Measurements from ENCODE around the gene TUBGCP2. TPM values are rescaled to one million over a fixed set of nuclear protein-coding genes. Genes with fewer than 3 reads are reported as not detected.
A peak's percentile ranks its signal among the peaks of the same experiment; 100 is the strongest.

TUBGCP2 gene
- total RNA-seq, 4 donors from 2014 or later = 44.5 to 107 (median 57.1) TPM

- Histone ChIP-seq H3K9me3 (no peaks in the 10 kb centered on the region), H3K4me3 (no peak overlapping the region), H3K36me3 (peaks cover 88% of the 10 kb centered on the region), H3K27ac (no peak overlapping the region), H3K4me1 (peaks cover 14% of the 10 kb centered on the region), H3K27me3 (no peaks in the 10 kb centered on the region)
- TF ChIP-seq CTCF (IDR thresholded peaks at IDR 0.05) (no peak), POLR2A (IDR thresholded peaks at IDR 0.05) (no peak), EP300 (IDR thresholded peaks at IDR 0.05) (no peak), POLR2AphosphoS5 (IDR thresholded peaks at IDR 0.05) (no peak)
- DNase-seq (ENCODE audit: low spot score in 2 of 2) = no peak
- 93% methylated on average over 21 of the region's 24 CpGs for WGBS
These were observed 25.8 kb downstream of the TUBGCP2 start for GRCh38 chr10:133282846-133283390.

- WGBS = 89% methylated on average over 37 of the region's 38 CpGs
These were observed 26.9 kb downstream of the TUBGCP2 start for GRCh38 chr10:133281628-133282372.

GRCh38 chr10:133281084-133281483 lies 27.6 kb downstream of the TUBGCP2 start:
- H3K27ac ChIP-seq = no peak overlapping the region
- peaks cover 72% of the 10 kb centered on the region for H3K36me3 ChIP-seq
- DNase-seq (ENCODE audit: low spot score in 2 of 2) = no peak
- H3K9me3 ChIP-seq = no peaks in the 10 kb centered on the region
- WGBS = 95% methylated on average over 13 of the region's 15 CpGs
- peaks cover 16% of the 10 kb centered on the region for H3K27me3 ChIP-seq
- TF ChIP-seq EP300 (IDR thresholded peaks at IDR 0.05) = no peak
- no peak for TF ChIP-seq POLR2A (IDR thresholded peaks at IDR 0.05)
- no peak for TF ChIP-seq CTCF (IDR thresholded peaks at IDR 0.05)
- TF ChIP-seq POLR2AphosphoS5 (IDR thresholded peaks at IDR 0.05) = no peak
- no peak overlapping the region for H3K4me3 ChIP-seq
- peaks cover 32% of the 10 kb centered on the region for H3K4me1 ChIP-seq

More at GRCh38 chr10:133281628-133282372, 26.9 kb downstream of the TUBGCP2 start:
- Histone ChIP-seq H3K9me3 (no peaks in the 10 kb centered on the region), H3K27me3 (peaks cover 9% of the 10 kb centered on the region), H3K4me3 (no peak overlapping the region), H3K4me1 (peaks cover 25% of the 10 kb centered on the region), H3K27ac (no peak overlapping the region), H3K36me3 (peaks cover 78% of the 10 kb centered on the region)
- no peak for TF ChIP-seq CTCF (IDR thresholded peaks at IDR 0.05)
- no peak for TF ChIP-seq POLR2AphosphoS5 (IDR thresholded peaks at IDR 0.05)
- no peak for TF ChIP-seq POLR2A (IDR thresholded peaks at IDR 0.05)
- TF ChIP-seq EP300 (IDR thresholded peaks at IDR 0.05) = no peak
- peak in 1 of 2 donors; percentile 63 for DNase-seq (ENCODE audit: low spot score in 2 of 2)

- Histone ChIP-seq H3K4me3 (no peak overlapping the region), H3K4me1 (peaks cover 38% of the 10 kb centered on the region), H3K27me3 (peaks cover 16% of the 10 kb centered on the region), H3K9me3 (no peaks in the 10 kb centered on the region), H3K27ac (no peak overlapping the region), H3K36me3 (peaks cover 66% of the 10 kb centered on the region)
- no peak for DNase-seq (ENCODE audit: low spot score in 2 of 2)
- WGBS = 96% methylated on average over 9 of the region's 10 CpGs
- no peak for TF ChIP-seq POLR2A (IDR thresholded peaks at IDR 0.05)
- TF ChIP-seq CTCF (IDR thresholded peaks at IDR 0.05) = no peak
- TF ChIP-seq EP300 (IDR thresholded peaks at IDR 0.05) = no peak
- no peak for TF ChIP-seq POLR2AphosphoS5 (IDR thresholded peaks at IDR 0.05)
These were observed 28.1 kb downstream of the TUBGCP2 start for GRCh38 chr10:133280391-133281059.

Data from suprapubic skin (tissue), 4 donors.